ENCODE measurements around the gene SNX25.

- TF ChIP-seq, protein P1, sequence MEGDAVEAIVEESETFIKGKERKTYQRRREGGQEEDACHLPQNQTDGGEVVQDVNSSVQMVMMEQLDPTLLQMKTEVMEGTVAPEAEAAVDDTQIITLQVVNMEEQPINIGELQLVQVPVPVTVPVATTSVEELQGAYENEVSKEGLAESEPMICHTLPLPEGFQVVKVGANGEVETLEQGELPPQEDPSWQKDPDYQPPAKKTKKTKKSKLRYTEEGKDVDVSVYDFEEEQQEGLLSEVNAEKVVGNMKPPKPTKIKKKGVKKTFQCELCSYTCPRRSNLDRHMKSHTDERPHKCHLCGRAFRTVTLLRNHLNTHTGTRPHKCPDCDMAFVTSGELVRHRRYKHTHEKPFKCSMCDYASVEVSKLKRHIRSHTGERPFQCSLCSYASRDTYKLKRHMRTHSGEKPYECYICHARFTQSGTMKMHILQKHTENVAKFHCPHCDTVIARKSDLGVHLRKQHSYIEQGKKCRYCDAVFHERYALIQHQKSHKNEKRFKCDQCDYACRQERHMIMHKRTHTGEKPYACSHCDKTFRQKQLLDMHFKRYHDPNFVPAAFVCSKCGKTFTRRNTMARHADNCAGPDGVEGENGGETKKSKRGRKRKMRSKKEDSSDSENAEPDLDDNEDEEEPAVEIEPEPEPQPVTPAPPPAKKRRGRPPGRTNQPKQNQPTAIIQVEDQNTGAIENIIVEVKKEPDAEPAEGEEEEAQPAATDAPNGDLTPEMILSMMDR (optimal IDR thresholded peaks at IDR 0.05 in 1 of 3, IDR thresholded peaks at IDR 0.05 in 1 of 3, conservative IDR thresholded peaks at IDR 0.05 in 1 of 3; ENCODE audit: extremely low read depth in 1 of 3, insufficient read depth in 2 of 3, low read length in 3 of 3) = no peak
- TF ChIP-seq EZH2 (IDR thresholded peaks at IDR 0.05; ENCODE audit: low read length) = no peak
Measured at GRCh38 chr4:185317880-185318279, 108.5 kb downstream of the SNX25 start.
